Activated naive CD4-positive, alpha-beta T cell treated with anti-CD3 and anti-CD28 coated beads, Interleukin-2, amount 50 U/mL, for 16 hours (primary cell): ENCODE results near the gene LETM1.
"Not testable (repeated sequence)": the region's sequence is repeated elsewhere in the genome, so short reads cannot be mapped to it uniquely, and the experiment has no call there.

Source experiments
- DNase-seq: peaks from one replicate; pipeline ENCODE4 v3.0.0-alpha.2; 2020

LETM1 gene

GRCh38 chr4:1851160-1851559 lies 4.8 kb downstream of the LETM1 start:
- no peak for DNase-seq

DNA sequence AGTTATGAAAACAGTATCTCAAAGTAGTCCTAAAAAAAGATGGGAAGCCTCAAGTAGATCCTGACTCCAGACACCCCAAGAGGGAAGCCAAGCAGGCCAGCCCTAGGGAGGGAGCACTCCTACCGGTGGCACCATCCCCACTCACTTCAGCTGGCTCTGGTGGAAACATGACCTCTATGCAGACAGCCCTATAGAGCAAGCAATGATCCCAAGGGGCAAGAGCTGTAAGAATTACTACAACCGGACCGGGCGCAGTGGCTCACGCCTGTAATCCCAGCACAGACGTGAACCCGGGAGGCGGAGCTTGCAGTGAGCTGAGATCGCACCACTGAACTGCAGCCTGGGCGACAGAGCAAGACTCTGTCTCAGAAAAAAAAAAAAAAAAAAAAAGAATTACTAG lies 5.7 kb downstream of the LETM1 start:
- no peak for DNase-seq

- DNase-seq = no peak
Observed at GRCh38 chr4:1846580-1846979, 9.4 kb downstream of the LETM1 start.

DNA sequence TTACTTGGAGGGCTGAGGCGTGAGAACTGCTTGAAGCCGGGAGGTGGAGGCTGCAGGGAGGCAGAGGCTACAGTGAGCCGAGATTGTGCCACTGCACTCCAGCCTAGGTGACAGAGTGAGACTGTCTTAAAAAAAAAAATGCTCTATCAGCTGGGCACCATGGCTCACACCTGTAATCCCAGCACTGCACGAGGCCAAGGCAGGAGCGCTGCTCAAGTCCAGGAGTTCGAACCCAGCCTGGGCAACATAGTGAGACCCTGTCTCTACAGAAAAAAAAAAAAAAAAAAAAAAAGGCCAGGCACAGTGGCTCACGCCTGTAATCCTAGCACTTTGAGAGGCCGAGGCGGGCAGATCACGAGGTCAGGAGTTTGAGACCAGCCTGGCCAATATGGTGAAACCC lies 11.3 kb downstream of the LETM1 start:
- DNase-seq = not testable (repeated sequence)

GRCh38 chr4:1843852-1844251 lies 12.1 kb downstream of the LETM1 start:
- no peak for DNase-seq

- DNase-seq = no peak
Observed at GRCh38 chr4:1842993-1843448, 12.9 kb downstream of the LETM1 start.

DNA sequence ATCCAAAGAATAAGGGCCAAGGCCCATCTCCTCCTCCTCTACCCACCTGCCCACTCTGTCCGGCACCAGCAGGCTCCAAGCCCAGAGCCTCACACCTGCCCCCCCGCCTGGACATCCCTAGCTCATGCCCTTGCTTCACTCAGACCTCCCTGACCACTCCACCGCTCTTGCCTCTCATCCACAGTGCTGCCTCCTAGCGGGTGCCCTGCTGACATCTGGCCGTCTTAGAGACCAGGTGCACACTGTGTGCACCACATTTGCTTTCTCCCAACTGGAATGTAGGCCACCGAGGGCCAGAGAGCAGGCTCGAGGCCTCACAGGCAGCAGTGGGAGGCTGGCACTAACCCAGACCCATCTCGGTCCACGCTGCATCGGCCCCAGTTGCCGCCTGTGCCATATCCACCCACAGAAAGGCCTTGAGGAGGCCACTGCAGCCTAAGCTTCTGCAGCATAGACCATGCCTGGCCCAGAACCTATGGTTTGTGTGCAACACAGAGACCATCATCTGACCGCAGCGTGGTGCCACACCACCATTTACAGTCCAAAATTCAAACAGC lies 13.5 kb downstream of the LETM1 start:
- no peak for DNase-seq

DNA sequence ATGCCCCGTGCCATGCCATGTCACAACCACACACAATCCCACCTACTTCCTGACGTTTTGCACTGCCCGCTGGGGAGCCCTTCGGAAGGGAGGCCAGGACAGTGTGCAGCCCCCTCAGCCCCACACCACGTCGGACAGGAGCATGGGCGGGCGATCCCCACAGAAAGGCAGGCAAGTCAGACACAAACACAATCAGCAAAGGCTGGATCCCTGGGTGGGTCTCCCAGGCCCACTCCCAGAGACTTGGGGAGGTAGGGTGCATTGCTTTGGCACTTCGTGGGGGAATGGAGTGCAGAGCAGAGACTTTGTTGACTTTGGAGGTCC lies 14.1 kb downstream of the LETM1 start:
- DNase-seq = no peak

- no peak for DNase-seq
Observed at GRCh38 chr4:1841201-1841886, 14.6 kb downstream of the LETM1 start.

- DNase-seq = no peak
Observed at GRCh38 chr4:1839282-1839681, 16.7 kb downstream of the LETM1 start.

DNA sequence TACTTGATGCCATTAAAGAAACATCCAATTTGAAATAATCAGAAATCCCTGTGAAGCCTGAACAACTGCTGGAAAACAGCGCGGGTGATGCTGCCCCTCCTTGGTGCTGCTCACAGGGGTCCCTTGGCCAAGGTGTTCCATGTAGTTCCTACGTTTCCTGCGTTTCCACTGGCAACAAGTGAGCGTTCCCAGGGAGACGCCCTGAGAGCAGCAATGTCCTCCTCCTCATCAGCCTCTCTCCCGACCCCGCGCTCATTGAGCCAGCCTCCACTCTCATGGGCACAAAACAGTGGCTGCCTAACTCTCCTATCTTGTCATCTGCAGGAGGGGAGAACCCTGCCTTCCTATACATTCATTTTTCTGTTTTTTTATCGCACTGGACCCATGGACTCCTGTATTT lies 18.9 kb downstream of the LETM1 start:
- no peak for DNase-seq

DNA sequence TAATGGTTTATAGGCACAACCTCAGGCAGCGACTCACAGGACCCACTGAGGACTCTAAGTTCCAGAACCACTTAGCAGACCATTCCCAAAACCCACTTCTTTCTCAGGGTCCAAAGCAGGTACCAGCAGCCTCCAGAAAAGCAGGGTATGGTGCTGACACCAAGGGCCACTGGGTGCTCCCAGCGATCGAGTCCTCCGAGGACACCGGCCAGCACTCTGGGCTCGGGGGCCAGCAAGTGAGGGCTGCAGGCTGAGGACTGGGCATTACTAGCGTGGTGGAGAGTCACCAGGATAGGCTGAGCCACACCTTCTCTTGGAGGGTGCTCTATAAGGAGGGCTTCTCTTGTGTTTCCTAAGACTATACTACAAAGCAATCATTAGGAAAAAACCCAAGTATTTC lies 19.3 kb downstream of the LETM1 start:
- DNase-seq = no peak

DNA sequence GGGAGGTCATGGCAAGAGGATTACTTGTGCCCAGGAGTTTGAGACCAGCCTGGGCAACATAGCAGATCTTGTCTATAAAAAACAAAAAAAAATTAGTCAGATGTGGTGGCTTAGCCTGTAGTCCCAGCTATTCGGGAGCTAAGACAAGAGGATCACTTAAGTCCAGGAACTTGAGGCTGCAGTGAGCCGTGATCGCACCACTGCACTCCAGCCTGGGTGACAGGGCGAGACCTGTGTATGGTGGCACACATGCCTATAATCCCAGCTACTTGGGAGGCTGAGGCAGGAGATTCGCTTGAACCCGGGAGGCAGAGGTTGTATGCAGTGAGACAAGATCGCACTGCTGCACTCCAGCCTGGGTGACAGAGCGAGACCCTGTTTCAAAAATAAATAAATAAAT lies 20.1 kb downstream of the LETM1 start:
- not testable (repeated sequence) for DNase-seq

DNA sequence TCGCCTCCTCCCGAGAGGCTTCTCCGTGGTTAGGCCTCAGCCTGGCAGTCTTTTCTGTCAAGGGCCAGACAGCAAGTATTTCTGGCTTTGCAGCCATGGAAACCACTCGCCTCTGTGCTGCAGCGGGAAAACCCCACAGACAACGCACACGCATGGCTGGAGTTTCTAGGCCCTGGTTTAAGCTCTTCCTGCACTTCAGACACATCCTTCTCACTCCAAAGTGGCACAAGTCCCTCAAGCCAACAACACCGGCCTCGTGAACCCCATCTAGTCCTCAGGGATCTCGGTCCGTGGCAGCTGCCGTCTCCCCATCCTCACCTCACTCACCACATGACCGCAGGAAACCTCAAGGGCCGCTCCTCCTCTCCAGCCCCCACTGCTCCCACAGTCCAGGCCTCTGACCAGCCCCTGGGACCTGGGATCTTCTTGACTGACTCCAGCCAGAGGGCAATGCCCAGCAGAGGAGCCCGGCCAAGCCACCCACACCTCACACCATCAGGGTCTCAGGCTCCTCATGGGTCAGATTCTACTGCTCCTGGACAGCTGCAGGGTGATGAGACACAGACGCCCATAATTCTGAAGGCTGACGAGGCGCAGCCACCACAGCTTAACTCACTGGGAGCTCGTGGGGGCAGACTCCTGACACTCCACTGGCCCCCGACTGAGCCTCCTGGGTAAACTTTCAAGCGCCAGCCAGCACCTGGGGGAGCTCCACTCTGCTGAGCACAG lies 21.7 kb downstream of the LETM1 start:
- no peak for DNase-seq

DNA sequence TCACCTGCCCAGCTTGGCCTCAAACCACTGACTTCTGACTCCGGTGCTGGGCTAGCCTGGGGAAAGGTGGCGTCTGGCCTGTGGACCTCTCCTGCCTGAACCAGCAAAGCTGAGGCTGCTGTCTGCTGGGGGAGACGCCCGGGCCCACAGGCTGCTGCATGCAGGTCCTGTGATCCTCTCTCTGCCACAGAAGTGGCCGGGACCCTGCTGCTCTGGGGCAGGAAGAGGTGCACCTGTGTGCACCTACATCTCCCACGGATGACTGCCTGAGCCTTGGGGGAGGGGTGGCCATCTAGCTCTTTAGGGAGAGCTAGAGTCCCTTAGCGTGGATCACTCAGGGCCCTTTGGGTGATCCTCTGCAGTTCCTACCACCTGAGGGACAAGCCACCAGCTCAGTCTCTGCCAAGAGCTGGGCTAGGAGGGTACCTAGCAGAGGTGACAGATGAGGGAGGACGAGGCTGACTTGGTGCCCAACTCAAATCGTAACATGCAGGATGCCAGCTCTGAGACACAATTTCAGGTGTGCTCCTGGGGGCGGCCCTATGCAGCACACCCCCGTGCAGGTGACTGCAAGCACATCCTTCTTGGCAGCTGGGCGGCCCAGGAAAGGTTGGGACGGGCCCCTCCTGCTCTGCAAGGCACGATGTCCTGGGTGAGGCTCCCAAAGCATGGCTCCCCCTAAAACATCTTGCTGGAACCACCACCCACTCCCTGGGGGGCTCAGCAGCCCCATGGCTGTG lies 22.5 kb downstream of the LETM1 start:
- no peak for DNase-seq

DNA sequence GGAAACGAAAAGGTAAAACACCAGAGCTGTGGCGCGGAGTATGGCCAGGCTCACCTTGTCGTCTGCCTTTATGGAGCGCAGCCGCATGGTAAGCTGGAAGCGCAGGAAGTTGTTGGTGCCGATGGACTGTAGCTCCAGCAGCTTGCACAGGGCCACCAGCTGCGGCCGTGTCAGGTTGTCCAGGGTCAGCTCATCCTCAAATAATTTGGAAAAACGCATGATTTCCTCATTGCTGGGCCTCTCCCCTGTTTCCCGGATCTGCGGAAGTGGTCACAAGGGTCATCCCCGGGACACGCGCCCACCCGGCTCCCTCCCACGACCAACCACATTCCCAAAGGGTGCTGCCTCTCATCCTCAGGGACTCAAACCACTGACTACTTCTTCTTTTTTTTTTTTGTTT lies 23.3 kb downstream of the LETM1 start:
- no peak for DNase-seq

DNA sequence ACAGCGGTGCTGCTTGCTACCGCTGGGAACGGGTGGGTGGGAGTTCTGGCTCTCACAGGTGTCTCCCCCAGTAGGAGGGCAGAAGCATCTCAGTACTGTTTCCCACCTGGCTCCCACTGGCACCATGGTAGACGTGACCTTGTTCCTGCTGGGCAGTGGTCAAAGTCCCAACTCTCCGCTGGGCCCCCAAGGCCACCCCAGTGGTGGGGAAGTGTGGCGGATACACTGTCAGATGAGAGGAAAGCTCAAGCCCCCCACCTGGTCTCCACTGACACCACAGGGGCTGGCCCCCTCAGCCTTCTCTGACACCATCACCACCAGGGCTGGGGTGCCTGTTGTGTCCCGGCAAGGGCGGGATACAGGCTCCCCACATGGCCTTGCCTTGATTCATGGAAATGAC lies 24.6 kb downstream of the LETM1 start:
- DNase-seq = no peak

DNA sequence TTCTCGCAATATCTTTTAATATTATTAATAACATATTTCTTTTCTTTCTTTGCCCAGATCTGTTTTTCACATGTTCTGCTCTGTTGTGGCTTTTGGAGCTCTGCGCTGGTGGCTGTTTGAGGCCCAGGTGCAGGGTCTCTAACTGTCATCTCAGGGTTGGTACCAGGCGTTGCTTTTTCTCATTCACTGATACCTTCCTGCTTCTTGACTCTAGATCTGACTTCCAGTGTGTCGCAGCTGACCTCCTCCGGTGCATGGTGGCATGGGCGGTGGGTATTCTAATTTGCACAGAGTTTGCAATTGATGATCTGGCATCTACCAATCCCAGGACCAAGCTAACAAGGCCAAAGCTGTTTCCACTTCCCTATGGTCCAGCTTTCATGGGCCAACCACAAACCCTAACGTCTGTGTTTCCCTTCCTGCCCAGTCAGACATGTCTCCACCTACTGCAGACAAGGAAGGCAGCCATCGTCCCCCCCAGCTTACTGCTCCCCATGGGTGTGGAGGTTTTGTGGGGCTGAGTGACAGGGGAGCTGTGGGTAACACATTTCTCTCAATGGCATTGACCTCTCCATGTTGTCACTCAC lies 25.2 kb downstream of the LETM1 start:
- DNase-seq = no peak

GRCh38 chr4:1830234-1830633 lies 25.7 kb downstream of the LETM1 start:
- no peak for DNase-seq

DNA sequence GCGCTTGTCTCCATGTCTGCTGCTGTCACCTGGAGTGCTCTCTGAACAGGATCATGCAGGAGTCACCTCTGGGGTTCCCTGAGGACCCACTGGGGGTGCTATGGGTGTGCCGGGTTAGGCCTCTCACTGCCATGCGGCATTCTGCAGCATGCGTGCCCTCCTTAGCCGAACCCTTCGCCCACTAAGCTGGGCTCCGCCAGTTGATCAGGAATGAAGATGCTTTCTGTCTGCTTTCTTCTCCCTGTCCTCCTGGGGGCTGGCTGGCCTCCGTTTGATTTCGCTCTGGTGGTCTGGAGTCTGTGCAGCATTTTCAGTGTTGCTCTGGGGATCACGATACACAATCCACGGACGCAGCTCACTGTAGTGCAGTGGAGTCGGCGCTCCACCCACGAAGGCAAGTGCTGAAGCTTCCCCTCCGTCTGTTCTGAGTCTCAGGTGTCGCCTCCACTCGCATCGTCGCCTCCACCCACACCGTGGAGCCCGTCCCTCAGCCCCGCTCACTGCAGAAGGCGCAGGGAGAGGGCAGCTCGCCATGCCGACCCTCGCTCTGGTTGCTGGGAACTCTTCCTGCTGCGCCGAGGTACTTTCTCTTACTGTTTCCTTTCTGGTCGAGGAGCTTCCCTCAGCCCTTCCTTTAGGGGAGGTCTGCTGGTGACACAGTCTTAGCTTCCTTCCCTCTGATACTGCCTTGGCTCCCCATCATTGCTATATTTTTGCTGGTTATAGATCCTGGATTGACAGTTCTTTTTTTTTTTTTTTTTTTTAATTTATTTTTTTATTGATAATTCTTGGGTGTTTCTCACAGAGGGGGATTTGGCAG lies 29.2 kb downstream of the LETM1 start:
- no peak for DNase-seq

DNA sequence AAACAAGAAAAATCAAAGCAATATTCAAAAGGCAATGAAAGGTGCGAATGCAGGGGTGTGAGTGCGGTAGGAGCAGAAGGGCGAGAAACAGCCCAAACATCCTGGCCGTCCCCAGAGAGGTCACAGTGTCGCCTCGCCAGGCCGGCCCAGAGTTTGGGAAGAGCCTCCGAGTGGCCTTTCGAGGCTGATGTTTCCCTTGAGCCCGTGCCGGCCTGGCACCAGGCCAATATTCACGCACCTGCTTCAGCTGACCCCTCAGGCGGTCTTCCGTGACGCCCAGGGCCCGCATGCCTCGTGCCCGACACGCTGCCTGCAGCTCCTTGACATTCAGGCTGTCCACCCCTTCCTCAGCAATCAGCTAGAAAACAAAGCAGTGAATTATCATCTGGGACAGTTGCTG lies 30.6 kb downstream of the LETM1 start:
- DNase-seq = no peak

GRCh38 chr4:1824746-1825145 lies 31.2 kb downstream of the LETM1 start:
- no peak for DNase-seq

DNA sequence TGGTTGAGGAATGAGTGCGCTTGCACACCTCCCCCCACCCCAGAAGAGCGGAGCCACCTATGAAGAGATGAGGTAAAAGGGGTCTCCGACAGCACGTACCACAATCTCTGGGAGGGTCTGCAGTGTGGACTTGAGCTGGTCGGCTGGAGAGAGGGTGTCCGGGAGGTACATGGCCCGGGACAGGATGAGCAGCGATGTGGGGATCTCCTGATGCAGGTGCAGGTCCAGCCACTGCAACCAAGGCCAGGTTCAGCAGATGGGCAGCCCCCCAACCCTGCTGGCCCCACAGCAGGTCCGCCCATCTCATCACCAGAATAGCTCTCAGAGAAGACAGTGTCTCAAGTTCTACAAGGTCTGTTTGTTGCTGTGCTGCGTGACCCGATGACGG lies 32.4 kb downstream of the LETM1 start:
- no peak for DNase-seq
